Activated CD4-positive, alpha-beta T cell treated with anti-CD3 and anti-CD28 coated beads for 1 hour (primary cell): ENCODE results near the gene HS6ST1.

Experiments
- DNase-seq: peaks from one replicate; pipeline ENCODE4 v3.0.0-alpha.2; 2020

The HS6ST1 gene

GRCh38 chr2:128310094-128310716 is 8.5 kb downstream of the HS6ST1 start:
- DNase-seq = no peak

GRCh38 chr2:128309280-128310093 is 9.2 kb downstream of the HS6ST1 start:
- no peak for DNase-seq

- no peak for DNase-seq
Measured at GRCh38 chr2:128308889-128309279, 9.8 kb downstream of the HS6ST1 start.

GRCh38 chr2:128308284-128308731 is 10.4 kb downstream of the HS6ST1 start:
- DNase-seq = no peak

GRCh38 chr2:128307595-128307994 is 11.1 kb downstream of the HS6ST1 start:
- DNase-seq = no peak

- no peak for DNase-seq
Measured at GRCh38 chr2:128306931-128307460, 11.7 kb downstream of the HS6ST1 start.

GRCh38 chr2:128306081-128306930 is 12.4 kb downstream of the HS6ST1 start:
- DNase-seq = no peak

- no peak for DNase-seq
Measured at GRCh38 chr2:128305555-128306080, 13.1 kb downstream of the HS6ST1 start.

GRCh38 chr2:128304715-128305554 is 13.7 kb downstream of the HS6ST1 start:
- no peak for DNase-seq

GRCh38 chr2:128304330-128304714 is 14.3 kb downstream of the HS6ST1 start:
- DNase-seq = no peak

GRCh38 chr2:128303911-128304310 is 14.8 kb downstream of the HS6ST1 start:
- no peak for DNase-seq

GRCh38 chr2:128303095-128303791 is 15.4 kb downstream of the HS6ST1 start:
- no peak for DNase-seq

- DNase-seq = no peak
Measured at GRCh38 chr2:128302744-128303067, 16.0 kb downstream of the HS6ST1 start.

GRCh38 chr2:128302011-128302743 is 16.5 kb downstream of the HS6ST1 start:
- no peak for DNase-seq

GRCh38 chr2:128301501-128301966 is 17.1 kb downstream of the HS6ST1 start:
- DNase-seq = no peak

GRCh38 chr2:128301021-128301420 is 17.6 kb downstream of the HS6ST1 start:
- no peak for DNase-seq

GRCh38 chr2:128300151-128301020 is 18.3 kb downstream of the HS6ST1 start:
- DNase-seq = no peak

GRCh38 chr2:128299628-128300027 is 19.0 kb downstream of the HS6ST1 start:
- DNase-seq = no peak

- no peak for DNase-seq
Measured at GRCh38 chr2:128298846-128299507, 19.7 kb downstream of the HS6ST1 start.
